ENCODE measurements around the gene IRX3.

IRX3 gene

DNA sequence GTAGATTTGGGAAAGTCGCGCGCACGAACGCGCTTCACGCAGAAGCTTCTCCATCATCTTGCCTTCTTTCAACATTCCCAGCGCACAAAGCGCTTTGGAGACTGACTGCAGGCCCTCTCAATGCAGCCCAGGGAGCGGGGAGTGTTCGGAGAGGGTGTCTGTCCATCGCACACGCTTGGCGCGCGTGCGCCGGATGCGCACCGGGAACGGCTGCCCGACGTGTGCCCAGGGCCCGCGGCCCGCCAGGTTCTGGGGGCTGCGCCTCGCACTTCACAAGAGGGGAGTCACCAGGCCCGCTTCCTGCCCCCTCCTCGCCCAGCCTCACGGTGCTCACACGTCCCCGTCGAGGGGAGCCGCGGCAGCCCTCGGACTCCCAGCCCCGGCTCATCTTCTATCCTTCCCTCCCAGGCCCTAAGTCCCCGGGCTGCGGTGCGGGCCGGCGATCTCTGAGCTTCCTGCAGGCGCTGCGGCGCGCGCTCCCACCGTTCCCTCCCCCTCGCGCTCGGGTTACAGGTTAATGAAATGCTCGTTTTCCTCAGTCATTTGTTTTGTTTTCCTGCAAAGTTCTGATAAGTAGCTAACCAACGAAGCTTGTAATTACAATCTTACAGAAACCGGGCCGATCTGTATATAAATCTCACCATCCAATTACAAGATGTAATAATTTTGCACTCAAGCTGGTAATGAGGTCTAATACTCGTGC, 2.8 kb upstream of the IRX3 start:
- H3K4me3 ChIP-seq (ENCODE audit: low read depth, low read length): no peak overlapping the region
- no peaks in the 10 kb centered on the region for H3K36me3 ChIP-seq (ENCODE audit: control insufficient read depth, insufficient read depth, low read length)
- H3K4me2 ChIP-seq (ENCODE audit: low read length): no peak overlapping the region
- no peaks in the 10 kb centered on the region for H3K4me1 ChIP-seq
- no peak overlapping the region for H2AFZ ChIP-seq
- H3K9me3 ChIP-seq (ENCODE audit: control insufficient read depth, low read length): no peaks in the 10 kb centered on the region
- H3K27me3 ChIP-seq (ENCODE audit: control insufficient read depth, insufficient read depth, low read length): no peaks in the 10 kb centered on the region
- H3K79me2 ChIP-seq: no peaks in the 10 kb centered on the region
- TF ChIP-seq, protein P1, sequence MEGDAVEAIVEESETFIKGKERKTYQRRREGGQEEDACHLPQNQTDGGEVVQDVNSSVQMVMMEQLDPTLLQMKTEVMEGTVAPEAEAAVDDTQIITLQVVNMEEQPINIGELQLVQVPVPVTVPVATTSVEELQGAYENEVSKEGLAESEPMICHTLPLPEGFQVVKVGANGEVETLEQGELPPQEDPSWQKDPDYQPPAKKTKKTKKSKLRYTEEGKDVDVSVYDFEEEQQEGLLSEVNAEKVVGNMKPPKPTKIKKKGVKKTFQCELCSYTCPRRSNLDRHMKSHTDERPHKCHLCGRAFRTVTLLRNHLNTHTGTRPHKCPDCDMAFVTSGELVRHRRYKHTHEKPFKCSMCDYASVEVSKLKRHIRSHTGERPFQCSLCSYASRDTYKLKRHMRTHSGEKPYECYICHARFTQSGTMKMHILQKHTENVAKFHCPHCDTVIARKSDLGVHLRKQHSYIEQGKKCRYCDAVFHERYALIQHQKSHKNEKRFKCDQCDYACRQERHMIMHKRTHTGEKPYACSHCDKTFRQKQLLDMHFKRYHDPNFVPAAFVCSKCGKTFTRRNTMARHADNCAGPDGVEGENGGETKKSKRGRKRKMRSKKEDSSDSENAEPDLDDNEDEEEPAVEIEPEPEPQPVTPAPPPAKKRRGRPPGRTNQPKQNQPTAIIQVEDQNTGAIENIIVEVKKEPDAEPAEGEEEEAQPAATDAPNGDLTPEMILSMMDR (IDR thresholded peaks at IDR 0.05): no peak
- no peak overlapping the region for H3K9ac ChIP-seq
- H3K27ac ChIP-seq: no peak overlapping the region

DNA sequence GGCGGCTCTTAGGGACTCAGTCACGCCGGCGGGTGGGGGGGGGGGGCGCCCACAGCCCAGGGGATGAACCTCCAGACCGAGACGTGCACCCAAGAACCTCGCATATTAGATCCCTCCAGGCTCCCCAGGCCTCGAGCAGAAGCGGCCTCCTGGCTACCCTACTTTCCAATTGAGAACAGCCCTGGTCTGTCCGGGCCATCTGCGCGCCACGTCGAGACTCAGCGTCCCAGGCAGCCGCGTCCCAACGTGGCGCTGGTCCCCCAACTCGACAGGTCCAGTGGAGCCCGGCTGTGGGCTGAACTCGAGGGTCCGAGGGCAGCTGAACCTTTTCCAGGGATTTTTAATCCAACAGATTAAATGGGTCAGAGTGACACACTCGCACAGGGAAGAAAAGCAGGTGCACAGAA, 2.3 kb upstream of the IRX3 start:
- Histone ChIP-seq H3K4me3 (ENCODE audit: low read depth, low read length) (no peak overlapping the region), H3K9me3 (ENCODE audit: control insufficient read depth, low read length) (no peaks in the 10 kb centered on the region), H3K79me2 (no peaks in the 10 kb centered on the region), H3K4me1 (no peaks in the 10 kb centered on the region), H3K27ac (no peak overlapping the region), H3K36me3 (ENCODE audit: control insufficient read depth, insufficient read depth, low read length) (no peaks in the 10 kb centered on the region), H3K27me3 (ENCODE audit: control insufficient read depth, insufficient read depth, low read length) (no peaks in the 10 kb centered on the region), H3K9ac (no peak overlapping the region), H3K4me2 (ENCODE audit: low read length) (no peak overlapping the region), H2AFZ (no peak overlapping the region)
- TF ChIP-seq, protein P1 (IDR thresholded peaks at IDR 0.05): no peak

DNA sequence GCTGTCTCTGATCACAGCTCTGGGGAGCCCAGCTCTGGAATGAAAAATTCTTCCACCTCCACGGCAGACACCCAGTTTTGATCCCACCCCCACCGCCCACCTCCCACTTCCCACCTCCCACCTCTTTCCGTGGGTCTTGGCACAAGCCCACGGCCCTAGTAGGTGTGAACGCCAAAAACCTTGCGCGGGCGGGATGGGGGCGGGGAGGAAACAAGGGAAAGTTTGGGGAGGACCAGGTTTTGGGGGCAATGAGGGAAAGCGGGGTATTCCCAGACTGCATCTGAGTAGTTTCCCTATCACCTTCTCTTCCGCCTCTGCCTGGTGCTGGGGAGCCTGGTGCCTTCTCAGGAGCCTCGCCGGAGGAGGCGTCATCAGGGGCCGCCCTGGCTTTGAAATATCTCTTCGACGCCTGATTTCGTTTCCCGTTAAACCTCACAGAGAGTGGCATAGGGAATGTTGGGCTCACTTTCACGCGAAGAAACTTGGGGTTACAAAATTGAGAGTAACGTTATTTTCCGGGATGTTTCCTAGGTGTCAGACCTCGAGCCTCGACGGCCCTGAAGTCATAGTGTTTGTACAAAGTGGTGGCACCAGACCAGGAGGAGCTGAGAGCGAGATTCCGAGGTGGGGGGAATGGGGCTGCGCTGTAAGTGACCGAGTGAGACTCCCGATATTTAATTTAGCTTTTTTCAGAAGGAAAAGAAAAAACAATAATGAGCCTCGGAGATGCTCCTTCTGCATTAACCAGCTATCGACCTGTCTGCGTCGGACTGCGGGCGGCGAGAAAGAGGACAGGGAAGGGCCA, 1.6 kb upstream of the IRX3 start:
- no peaks in the 10 kb centered on the region for H3K36me3 ChIP-seq (ENCODE audit: control insufficient read depth, insufficient read depth, low read length)
- no peak overlapping the region for H2AFZ ChIP-seq
- no peaks in the 10 kb centered on the region for H3K9me3 ChIP-seq (ENCODE audit: control insufficient read depth, low read length)
- no peaks in the 10 kb centered on the region for H3K27me3 ChIP-seq (ENCODE audit: control insufficient read depth, insufficient read depth, low read length)
- H3K79me2 ChIP-seq: no peaks in the 10 kb centered on the region
- no peak overlapping the region for H3K9ac ChIP-seq
- TF ChIP-seq, protein P1 (IDR thresholded peaks at IDR 0.05): no peak
- H3K4me3 ChIP-seq (ENCODE audit: low read depth, low read length): no peak overlapping the region
- H3K27ac ChIP-seq: no peak overlapping the region
- H3K4me1 ChIP-seq: no peaks in the 10 kb centered on the region
- H3K4me2 ChIP-seq (ENCODE audit: low read length): no peak overlapping the region

DNA sequence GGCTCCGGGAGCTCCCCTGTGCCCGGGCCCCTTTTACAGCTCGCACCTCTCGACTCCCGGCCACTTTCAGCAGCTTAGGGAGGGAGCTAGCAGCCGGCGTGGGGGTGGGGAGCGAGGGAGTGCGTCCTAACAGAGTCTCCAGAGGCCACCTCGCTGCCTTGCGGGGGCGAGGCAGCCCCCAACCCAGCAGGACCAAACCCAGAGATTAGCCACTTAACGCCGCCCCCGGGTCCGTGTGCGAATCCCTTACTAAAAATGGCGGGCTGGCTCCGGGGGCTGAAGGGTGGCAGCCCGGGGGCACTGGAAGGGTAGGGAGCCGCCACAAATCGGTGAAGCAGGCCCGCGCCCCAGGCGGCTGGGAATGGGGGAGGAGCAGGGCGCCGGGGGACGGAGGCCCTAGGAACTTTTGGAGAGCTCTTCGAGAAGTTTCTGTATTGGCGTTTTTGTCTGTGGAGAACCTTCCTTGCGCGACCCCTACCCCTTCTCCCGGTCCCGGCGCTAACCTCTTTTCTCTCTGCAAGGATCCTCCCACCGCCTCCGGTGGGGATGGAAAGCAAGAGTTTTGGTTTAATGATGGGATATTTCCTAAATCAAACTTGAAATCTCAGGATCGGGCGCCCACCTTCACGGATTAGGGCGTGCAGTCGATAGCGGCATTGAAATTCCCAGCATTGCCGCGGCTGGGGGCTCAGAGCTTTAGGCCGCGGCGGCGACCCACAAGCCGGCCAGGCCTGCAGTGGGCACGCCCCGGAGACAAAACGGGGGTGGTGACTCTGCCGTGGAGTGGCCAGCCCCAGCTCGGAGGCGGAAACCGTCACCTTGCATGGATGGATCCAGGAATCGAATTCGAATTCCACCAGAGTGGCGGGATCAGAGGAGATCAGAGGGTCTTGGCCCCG, 793 bp upstream of the IRX3 start:
- Histone ChIP-seq H3K9me3 (ENCODE audit: control insufficient read depth, low read length) (no peaks in the 10 kb centered on the region), H3K27ac (no peak overlapping the region), H3K79me2 (no peaks in the 10 kb centered on the region), H3K36me3 (ENCODE audit: control insufficient read depth, insufficient read depth, low read length) (no peaks in the 10 kb centered on the region), H2AFZ (peak overlapping the region; percentile 68), H3K4me3 (ENCODE audit: low read depth, low read length) (peak overlapping the region; percentile 65), H3K9ac (no peak overlapping the region), H3K4me2 (ENCODE audit: low read length) (peak overlapping the region; percentile 75), H3K27me3 (ENCODE audit: control insufficient read depth, insufficient read depth, low read length) (no peaks in the 10 kb centered on the region), H3K4me1 (no peaks in the 10 kb centered on the region)
- TF ChIP-seq, protein P1 (IDR thresholded peaks at IDR 0.05): no peak

Data from parathyroid adenoma (tissue), 2 donors.